Liver (tissue), 3 donors: ENCODE data around the gene BCAS1.

Experiments used
- SP1 ChIP-seq: IDR thresholded peaks from 2 replicates; pipeline ENCODE4 v1.6.1; 2018; ENCODE audit warnings: antibody characterized with exemption, mild to moderate bottlenecking
- TF ChIP-seq, protein P1 (sequence below): fragments of 150-350 bp; IDR thresholded peaks from 2 replicates; pipeline ENCODE4 v1.5.1; 2017; ENCODE audit warnings: improper control_type of control experiment, low read depth, low read length; ENCODE audit not compliant: missing input control
- TF ChIP-seq, protein P2 (sequence below): IDR thresholded peaks from 2 replicates; pipeline ENCODE4 v1.6.1; 2016; ENCODE audit warnings: antibody characterized with exemption
- TF ChIP-seq, protein P3 (sequence below): IDR thresholded peaks from 2 replicates; pipeline ENCODE4 v1.6.1; 2016; ENCODE audit warnings: antibody characterized with exemption, mild to moderate bottlenecking
- donor health status: healthy.
- donor health status: healthy.

DNA sequence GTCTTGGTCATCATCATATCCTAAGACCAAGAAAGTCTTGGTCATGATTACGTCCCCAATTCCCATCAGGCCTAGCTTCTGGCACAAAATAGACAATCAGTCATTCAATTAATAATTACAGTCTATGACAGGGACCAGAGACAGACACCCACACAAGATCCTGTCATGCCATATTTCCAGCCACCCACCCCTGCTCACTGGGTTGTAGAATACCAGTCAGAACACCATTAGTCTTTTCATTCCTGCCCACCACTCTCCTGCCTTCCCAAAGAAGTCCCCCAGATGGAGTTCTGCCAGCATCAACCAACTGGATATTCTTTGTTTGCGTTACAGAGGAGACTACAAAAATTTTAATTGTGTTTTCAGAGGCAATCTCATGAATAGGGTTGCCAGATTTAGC, 81.0 kb downstream of the BCAS1 start:
- no peak for TF ChIP-seq SP1
- TF ChIP-seq, protein P1, sequence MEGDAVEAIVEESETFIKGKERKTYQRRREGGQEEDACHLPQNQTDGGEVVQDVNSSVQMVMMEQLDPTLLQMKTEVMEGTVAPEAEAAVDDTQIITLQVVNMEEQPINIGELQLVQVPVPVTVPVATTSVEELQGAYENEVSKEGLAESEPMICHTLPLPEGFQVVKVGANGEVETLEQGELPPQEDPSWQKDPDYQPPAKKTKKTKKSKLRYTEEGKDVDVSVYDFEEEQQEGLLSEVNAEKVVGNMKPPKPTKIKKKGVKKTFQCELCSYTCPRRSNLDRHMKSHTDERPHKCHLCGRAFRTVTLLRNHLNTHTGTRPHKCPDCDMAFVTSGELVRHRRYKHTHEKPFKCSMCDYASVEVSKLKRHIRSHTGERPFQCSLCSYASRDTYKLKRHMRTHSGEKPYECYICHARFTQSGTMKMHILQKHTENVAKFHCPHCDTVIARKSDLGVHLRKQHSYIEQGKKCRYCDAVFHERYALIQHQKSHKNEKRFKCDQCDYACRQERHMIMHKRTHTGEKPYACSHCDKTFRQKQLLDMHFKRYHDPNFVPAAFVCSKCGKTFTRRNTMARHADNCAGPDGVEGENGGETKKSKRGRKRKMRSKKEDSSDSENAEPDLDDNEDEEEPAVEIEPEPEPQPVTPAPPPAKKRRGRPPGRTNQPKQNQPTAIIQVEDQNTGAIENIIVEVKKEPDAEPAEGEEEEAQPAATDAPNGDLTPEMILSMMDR, result no peak
- TF ChIP-seq, protein P2, sequence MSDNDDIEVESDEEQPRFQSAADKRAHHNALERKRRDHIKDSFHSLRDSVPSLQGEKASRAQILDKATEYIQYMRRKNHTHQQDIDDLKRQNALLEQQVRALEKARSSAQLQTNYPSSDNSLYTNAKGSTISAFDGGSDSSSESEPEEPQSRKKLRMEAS, result no peak
- TF ChIP-seq, protein P3, sequence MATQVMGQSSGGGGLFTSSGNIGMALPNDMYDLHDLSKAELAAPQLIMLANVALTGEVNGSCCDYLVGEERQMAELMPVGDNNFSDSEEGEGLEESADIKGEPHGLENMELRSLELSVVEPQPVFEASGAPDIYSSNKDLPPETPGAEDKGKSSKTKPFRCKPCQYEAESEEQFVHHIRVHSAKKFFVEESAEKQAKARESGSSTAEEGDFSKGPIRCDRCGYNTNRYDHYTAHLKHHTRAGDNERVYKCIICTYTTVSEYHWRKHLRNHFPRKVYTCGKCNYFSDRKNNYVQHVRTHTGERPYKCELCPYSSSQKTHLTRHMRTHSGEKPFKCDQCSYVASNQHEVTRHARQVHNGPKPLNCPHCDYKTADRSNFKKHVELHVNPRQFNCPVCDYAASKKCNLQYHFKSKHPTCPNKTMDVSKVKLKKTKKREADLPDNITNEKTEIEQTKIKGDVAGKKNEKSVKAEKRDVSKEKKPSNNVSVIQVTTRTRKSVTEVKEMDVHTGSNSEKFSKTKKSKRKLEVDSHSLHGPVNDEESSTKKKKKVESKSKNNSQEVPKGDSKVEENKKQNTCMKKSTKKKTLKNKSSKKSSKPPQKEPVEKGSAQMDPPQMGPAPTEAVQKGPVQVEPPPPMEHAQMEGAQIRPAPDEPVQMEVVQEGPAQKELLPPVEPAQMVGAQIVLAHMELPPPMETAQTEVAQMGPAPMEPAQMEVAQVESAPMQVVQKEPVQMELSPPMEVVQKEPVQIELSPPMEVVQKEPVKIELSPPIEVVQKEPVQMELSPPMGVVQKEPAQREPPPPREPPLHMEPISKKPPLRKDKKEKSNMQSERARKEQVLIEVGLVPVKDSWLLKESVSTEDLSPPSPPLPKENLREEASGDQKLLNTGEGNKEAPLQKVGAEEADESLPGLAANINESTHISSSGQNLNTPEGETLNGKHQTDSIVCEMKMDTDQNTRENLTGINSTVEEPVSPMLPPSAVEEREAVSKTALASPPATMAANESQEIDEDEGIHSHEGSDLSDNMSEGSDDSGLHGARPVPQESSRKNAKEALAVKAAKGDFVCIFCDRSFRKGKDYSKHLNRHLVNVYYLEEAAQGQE, result no peak
